Cardiac muscle cell (in vitro differentiated cells and primary cell): ENCODE data around the gene ABCB8. TPM values are rescaled to one million over a fixed set of nuclear protein-coding genes. Genes with fewer than 3 reads are reported as not detected.

Experiments used
- DNase-seq, 2 donors: peaks; one replicate each; pipeline versions ENCODE4 v3.0.0 to v3.0.0-alpha.2; 2010 to 2017; ENCODE audit warnings: low read depth in 1 of 2, low spot score in 1 of 2
- H3K27ac ChIP-seq: fragments of 200-600 bp; sonication (generic); 2 replicates; pipeline ENCODE4 v1.5.1; 2016
- H3K27me3 ChIP-seq: fragments of 200-600 bp; sonication (generic); 2 replicates; pipeline ENCODE4 v1.6.0; 2016; ENCODE audit warnings: control low read depth
- H3K36me3 ChIP-seq: fragments of 200-600 bp; sonication (generic); 2 replicates; pipeline ENCODE4 v1.5.1; 2016; ENCODE audit warnings: control low read depth
- H3K4me1 ChIP-seq: fragments of 200-600 bp; sonication (generic); 2 replicates; pipeline ENCODE4 v1.8.1; 2017; ENCODE audit warnings: low read depth, mild to moderate bottlenecking, mixed run types
- H3K4me3 ChIP-seq: fragments of 200-600 bp; sonication (generic); 2 replicates; pipeline ENCODE4 v1.5.1; 2016; ENCODE audit warnings: mild to moderate bottlenecking
- H3K9me3 ChIP-seq: fragments of 200-600 bp; sonication (generic); 2 replicates; pipeline ENCODE4 v1.5.1; 2017; ENCODE audit warnings: low read depth, mild to moderate bottlenecking, control low read depth
- CTCF ChIP-seq: IDR thresholded peaks from 2 replicates; pipeline ENCODE4 v1.5.1; 2012; ENCODE audit warnings: low read depth, mild to moderate bottlenecking, low read length
- polyA plus RNA-seq: library from polyadenylated mRNA; unstranded; fragments of >200 nt; fragmentation: Nextera tagmentation; extraction: Ambion mirVana; gene quantifications from 2 replicates; pipeline ENCODE4 v1.2.1, GENCODE V29; 2016
- total RNA-seq: library from RNA; depleted of rRNA; stranded (reverse); fragments of >200 nt; gene quantifications from 2 replicates; pipeline ENCODE4 v1.2.3, GENCODE V29; 2016

The ABCB8 gene
- total and polyA plus RNA-seq, 2 experiments from 2014 or later: 20.4 to 29.2 TPM

GRCh38 chr7:150994838-150995510 is 33.3 kb upstream of the ABCB8 start:
- Histone ChIP-seq H3K9me3 (no peaks in the 10 kb centered on the region), H3K36me3 (no peaks in the 10 kb centered on the region), H3K4me1 (peaks cover 31% of the 10 kb centered on the region), H3K4me3 (no peak overlapping the region), H3K27me3 (no peaks in the 10 kb centered on the region), H3K27ac (peak overlapping the region; percentile 90)
- DNase-seq: no peak
- no peak for TF ChIP-seq CTCF

- no peaks in the 10 kb centered on the region for H3K36me3 ChIP-seq
- H3K27ac ChIP-seq: peak overlapping the region; percentile 77
- DNase-seq: no peak
- H3K9me3 ChIP-seq: no peaks in the 10 kb centered on the region
- peaks cover 31% of the 10 kb centered on the region for H3K4me1 ChIP-seq
- no peak overlapping the region for H3K4me3 ChIP-seq
- H3K27me3 ChIP-seq: no peaks in the 10 kb centered on the region
- TF ChIP-seq CTCF: no peak
These were observed 31.7 kb upstream of the ABCB8 start for GRCh38 chr7:150996376-150997074.

- TF ChIP-seq CTCF: no peak
- no peaks in the 10 kb centered on the region for H3K9me3 ChIP-seq
- H3K4me3 ChIP-seq: no peak overlapping the region
- no peaks in the 10 kb centered on the region for H3K36me3 ChIP-seq
- no peak for DNase-seq
- peak overlapping the region; percentile 77 for H3K27ac ChIP-seq
- no peaks in the 10 kb centered on the region for H3K27me3 ChIP-seq
- peaks cover 31% of the 10 kb centered on the region for H3K4me1 ChIP-seq
These were observed 31.2 kb upstream of the ABCB8 start for GRCh38 chr7:150997075-150997511.

GRCh38 chr7:150997817-150998216 is 30.4 kb upstream of the ABCB8 start:
- Histone ChIP-seq H3K9me3 (no peaks in the 10 kb centered on the region), H3K4me3 (no peak overlapping the region), H3K4me1 (peaks cover 31% of the 10 kb centered on the region), H3K27ac (no peak overlapping the region), H3K27me3 (no peaks in the 10 kb centered on the region), H3K36me3 (no peaks in the 10 kb centered on the region)
- TF ChIP-seq CTCF: no peak
- no peak for DNase-seq

GRCh38 chr7:150998341-150998740 is 29.9 kb upstream of the ABCB8 start:
- Histone ChIP-seq H3K27ac (no peak overlapping the region), H3K9me3 (no peaks in the 10 kb centered on the region), H3K4me3 (no peak overlapping the region), H3K36me3 (no peaks in the 10 kb centered on the region), H3K4me1 (peaks cover 27% of the 10 kb centered on the region), H3K27me3 (no peaks in the 10 kb centered on the region)
- no peak for TF ChIP-seq CTCF
- DNase-seq: no peak
